ENCODE measurements around the gene SLC9A4. TPM values are rescaled to one million over a fixed set of nuclear protein-coding genes. Genes with fewer than 3 reads are reported as not detected.

Gene SLC9A4
- total and polyA plus RNA-seq, 7 donors: 0.04 TPM; not detected in 6

DNA sequence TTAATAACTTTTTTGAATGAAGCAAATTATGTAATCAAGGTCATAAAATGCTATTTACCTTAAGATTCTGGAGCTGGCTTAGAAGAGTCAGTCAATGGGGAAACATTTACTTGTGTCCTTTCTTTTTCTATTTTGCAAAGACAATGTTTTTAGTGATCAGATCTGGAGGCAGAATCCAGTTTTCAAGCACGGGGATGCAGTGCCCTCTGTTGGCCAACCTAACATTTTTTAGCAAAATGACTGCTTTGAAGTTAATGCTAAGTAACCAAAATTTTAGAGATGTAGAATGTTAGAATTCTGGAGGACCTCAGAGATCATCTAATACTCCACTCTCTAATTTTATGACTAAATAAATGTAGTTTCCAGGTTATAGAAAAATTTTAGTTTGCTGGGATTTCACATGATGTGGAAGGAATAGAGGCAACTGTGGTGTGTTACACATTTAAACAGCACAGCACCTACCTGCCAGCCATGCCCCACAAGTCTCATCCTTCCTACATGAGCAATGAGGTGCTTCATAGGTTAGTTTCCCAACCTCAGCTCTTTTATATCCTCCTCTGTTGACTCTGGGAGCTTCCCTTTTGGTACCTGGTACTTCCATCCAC lies 23.6 kb upstream of the SLC9A4 start:
- no peak for DNase-seq
- 0 to 2% methylated on average over 1 of the region's 1 CpG for WGBS, 2 donors
- Histone ChIP-seq H3K36me3 (no peaks in the 10 kb centered on the region), H3K9me3 (no peaks in the 10 kb centered on the region), H3K4me1 (no peaks in the 10 kb centered on the region), H3K4me3 (no peak overlapping the region), H3K27ac (no peak overlapping the region), H3K27me3 (no peaks in the 10 kb centered on the region)
- intact Hi-C loops (cut with DNase I): loop anchor here (10.0 kb wide), 1 partner anchor 1105 kb away; no protein-coding TSS in a partner anchor
- TF ChIP-seq, protein P1, sequence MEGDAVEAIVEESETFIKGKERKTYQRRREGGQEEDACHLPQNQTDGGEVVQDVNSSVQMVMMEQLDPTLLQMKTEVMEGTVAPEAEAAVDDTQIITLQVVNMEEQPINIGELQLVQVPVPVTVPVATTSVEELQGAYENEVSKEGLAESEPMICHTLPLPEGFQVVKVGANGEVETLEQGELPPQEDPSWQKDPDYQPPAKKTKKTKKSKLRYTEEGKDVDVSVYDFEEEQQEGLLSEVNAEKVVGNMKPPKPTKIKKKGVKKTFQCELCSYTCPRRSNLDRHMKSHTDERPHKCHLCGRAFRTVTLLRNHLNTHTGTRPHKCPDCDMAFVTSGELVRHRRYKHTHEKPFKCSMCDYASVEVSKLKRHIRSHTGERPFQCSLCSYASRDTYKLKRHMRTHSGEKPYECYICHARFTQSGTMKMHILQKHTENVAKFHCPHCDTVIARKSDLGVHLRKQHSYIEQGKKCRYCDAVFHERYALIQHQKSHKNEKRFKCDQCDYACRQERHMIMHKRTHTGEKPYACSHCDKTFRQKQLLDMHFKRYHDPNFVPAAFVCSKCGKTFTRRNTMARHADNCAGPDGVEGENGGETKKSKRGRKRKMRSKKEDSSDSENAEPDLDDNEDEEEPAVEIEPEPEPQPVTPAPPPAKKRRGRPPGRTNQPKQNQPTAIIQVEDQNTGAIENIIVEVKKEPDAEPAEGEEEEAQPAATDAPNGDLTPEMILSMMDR (IDR thresholded peaks at IDR 0.05): peak in 2 of 4 experiments; percentile 27 to 29
- no peak for TF ChIP-seq EP300 (IDR thresholded peaks at IDR 0.05)

DNA sequence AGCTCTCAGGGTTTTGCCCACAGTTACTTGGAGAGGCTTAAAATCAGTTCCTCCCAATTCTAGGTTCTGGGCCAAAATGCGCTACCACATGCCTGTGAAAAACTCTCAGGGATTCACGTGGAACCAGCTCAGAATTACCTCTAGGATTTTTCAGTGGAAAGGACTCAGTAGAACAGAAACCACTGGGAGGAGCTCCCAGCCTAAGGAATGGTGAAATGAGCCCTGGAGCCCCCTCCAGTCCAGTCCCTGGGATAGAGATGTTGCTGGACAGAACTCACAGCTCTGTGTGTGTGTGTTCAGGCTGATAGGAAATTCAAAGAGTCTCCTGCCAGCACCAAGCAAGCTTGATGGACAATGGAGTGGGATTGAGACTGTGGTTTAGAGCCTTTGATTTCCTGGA lies 21.1 kb upstream of the SLC9A4 start:
- Histone ChIP-seq H3K4me3 (no peak overlapping the region), H3K9me3 (no peaks in the 10 kb centered on the region), H3K27ac (no peak overlapping the region), H3K36me3 (no peaks in the 10 kb centered on the region), H3K27me3 (no peaks in the 10 kb centered on the region), H3K4me1 (no peaks in the 10 kb centered on the region)
- intact Hi-C loops (cut with DNase I): no loop called here
- DNase-seq: no peak
- TF ChIP-seq, protein P1 (IDR thresholded peaks at IDR 0.05): no peak
- TF ChIP-seq POLR2A (IDR thresholded peaks at IDR 0.05): no peak
- no peak for TF ChIP-seq EP300 (IDR thresholded peaks at IDR 0.05)
- no peak for TF ChIP-seq POLR2AphosphoS5 (IDR thresholded peaks at IDR 0.05)
- 78 to 79% methylated on average over 2 of the region's 2 CpGs for WGBS, 2 donors

DNA sequence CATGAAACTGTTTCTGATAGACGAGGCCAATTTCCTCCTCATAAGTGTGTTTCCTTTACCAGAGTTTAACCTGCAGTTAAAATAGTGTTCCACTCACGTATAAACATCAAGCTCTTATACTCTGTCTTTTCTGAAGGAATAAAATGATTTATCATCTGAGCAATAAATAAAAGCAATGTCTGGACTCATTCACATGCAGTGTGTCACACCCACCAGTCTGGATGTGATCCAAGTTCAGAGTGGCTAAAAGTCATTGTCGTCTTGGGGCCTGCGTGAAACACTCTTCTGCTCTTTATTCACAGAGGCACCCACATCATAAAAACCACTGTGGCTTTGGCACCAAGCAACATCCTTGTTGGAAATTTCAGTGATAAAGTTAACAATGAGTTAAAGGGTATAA lies 19.5 kb upstream of the SLC9A4 start:
- Histone ChIP-seq H3K36me3 (no peaks in the 10 kb centered on the region), H3K4me3 (no peak overlapping the region), H3K4me1 (no peaks in the 10 kb centered on the region), H3K27me3 (no peaks in the 10 kb centered on the region), H3K27ac (no peak overlapping the region), H3K9me3 (no peaks in the 10 kb centered on the region)
- TF ChIP-seq POLR2AphosphoS5 (IDR thresholded peaks at IDR 0.05) (no peak), POLR2A (IDR thresholded peaks at IDR 0.05) (no peak), EP300 (IDR thresholded peaks at IDR 0.05) (no peak)
- intact Hi-C loops (cut with DNase I): no loop called here
- 13 to 37% methylated on average over 4 of the region's 4 CpGs for WGBS, 2 donors
- DNase-seq: no peak

DNA sequence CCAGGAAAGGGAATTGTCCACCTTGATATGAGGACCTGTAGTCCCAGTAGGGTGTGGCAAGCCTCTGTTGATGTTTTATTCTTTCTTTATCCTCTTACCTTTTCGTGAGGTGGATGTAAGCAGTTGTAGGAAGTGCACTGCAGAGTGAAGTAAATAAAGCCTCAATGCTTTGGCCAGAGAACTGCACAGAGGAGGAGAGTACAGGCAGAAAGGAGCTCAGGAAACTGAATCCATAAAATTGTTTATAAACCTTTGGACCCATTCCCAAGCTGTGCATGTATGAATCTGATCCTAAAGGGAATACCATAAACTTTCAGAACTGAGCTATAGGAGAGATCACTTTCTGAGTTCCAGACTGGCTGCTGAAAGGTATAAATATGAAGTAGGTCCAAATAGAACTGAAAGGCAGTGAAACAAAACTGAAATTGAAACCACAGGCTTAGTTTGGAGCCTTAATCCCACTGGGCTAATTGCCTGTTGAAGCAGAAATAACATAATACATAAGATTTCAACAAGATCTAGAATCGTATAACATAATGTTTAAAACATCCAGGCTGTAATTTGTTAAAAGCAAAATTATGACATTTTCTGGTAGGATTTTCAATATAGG lies 17.9 kb upstream of the SLC9A4 start:
- TF ChIP-seq, protein P1 (IDR thresholded peaks at IDR 0.05): no peak
- no peak for TF ChIP-seq POLR2AphosphoS5 (IDR thresholded peaks at IDR 0.05)
- no peak for TF ChIP-seq POLR2A (IDR thresholded peaks at IDR 0.05)
- TF ChIP-seq EP300 (IDR thresholded peaks at IDR 0.05): no peak
- no peaks in the 10 kb centered on the region for H3K9me3 ChIP-seq
- no peak overlapping the region for H3K27ac ChIP-seq
- DNase-seq: no peak
- WGBS, 2 donors: 34 to 61% methylated on average over 2 of the region's 2 CpGs
- H3K4me3 ChIP-seq: no peak overlapping the region
- H3K27me3 ChIP-seq: no peaks in the 10 kb centered on the region
- H3K36me3 ChIP-seq: no peaks in the 10 kb centered on the region
- intact Hi-C loops (cut with DNase I): no loop called here
- H3K4me1 ChIP-seq: no peaks in the 10 kb centered on the region

DNA sequence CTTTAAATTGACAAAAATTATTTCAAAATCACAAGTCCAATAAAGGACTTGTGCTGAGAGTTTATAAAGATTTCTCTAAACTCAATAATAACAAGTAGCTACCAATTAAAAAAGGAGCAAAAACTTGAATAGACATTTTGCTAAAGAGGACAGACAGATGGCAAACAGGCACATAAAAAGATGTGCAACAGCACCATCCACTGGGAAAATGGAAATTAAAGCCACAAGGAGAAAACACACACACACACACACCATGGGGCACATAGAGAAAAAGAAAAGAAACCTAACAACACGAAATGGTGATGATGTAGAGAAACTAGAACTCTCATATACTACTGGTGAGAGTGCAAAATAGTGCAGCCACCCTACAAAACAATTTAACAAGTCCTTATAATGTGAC lies 12.6 kb upstream of the SLC9A4 start:
- no peaks in the 10 kb centered on the region for H3K36me3 ChIP-seq
- no peak overlapping the region for H3K27ac ChIP-seq
- WGBS, 2 donors: 83 to 84% methylated on average over 1 of the region's 1 CpG
- no peaks in the 10 kb centered on the region for H3K9me3 ChIP-seq
- H3K4me1 ChIP-seq: no peaks in the 10 kb centered on the region
- TF ChIP-seq EP300 (IDR thresholded peaks at IDR 0.05) (no peak), POLR2A (IDR thresholded peaks at IDR 0.05) (no peak), POLR2AphosphoS5 (IDR thresholded peaks at IDR 0.05) (no peak)
- TF ChIP-seq, protein P1 (IDR thresholded peaks at IDR 0.05): no peak
- H3K4me3 ChIP-seq: no peak overlapping the region
- intact Hi-C loops (cut with DNase I): no loop called here
- no peaks in the 10 kb centered on the region for H3K27me3 ChIP-seq
- no peak for DNase-seq
